Posterior cingulate gyrus (tissue), 11 donors: ENCODE data around the gene PITPNM1.
A peak's percentile ranks its signal among the peaks of the same experiment; 100 is the strongest.

Source experiments
- DNase-seq, 10 donors: peaks; one replicate each; pipeline versions ENCODE4 v3.0.0 to v3.0.0-alpha.2; 2020 to 2021; ENCODE audit warnings: mixed read lengths in 3 of 10
- intact Hi-C: fragments of 100-400 bp; cut with DNase I; formaldehyde crosslinking; loops from one replicate; pipeline ENCODE4 v1.15.1; 2023

PITPNM1 gene

GRCh38 chr11:67505605-67506396 is 638 bp upstream of the PITPNM1 start:
- intact Hi-C loops: loop anchor here (1.0 to 10.0 kb wide), 4 partner anchors 38 to 154 kb away; partner anchors contain the start of genes CORO1B, POLD4, PPP1CA and TBC1D10C
- DNase-seq: peak; percentile 66 to 97 (median 82)

- peak in 3 of 10 donors; percentile 76 to 87 (median 82) for DNase-seq
- intact Hi-C loops: loop anchor here (10.0 kb wide), 1 partner anchor 59 kb away; the partner anchor contains the start of gene CORO1B
Measured at GRCh38 chr11:67504005-67504949, 886 bp downstream of the PITPNM1 start.

- intact Hi-C loops: loop anchor here (10.0 kb wide), 1 partner anchor 59 kb away; the partner anchor contains the start of gene CORO1B
- peak in 1 of 10 donors; percentile 69 for DNase-seq
Measured at GRCh38 chr11:67503119-67504004, 1.8 kb downstream of the PITPNM1 start.

- peak in 1 of 10 donors; percentile 50 for DNase-seq
- intact Hi-C loops: loop anchor here (10.0 kb wide), 1 partner anchor 58 kb away; the partner anchor contains the start of gene CORO1B
Measured at GRCh38 chr11:67502328-67502979, 2.7 kb downstream of the PITPNM1 start.

- DNase-seq: peak in 2 of 10 donors; percentile 51 to 64
- intact Hi-C loops: loop anchor here (10.0 kb wide), 1 partner anchor 57 kb away; the partner anchor contains the start of gene CORO1B
Measured at GRCh38 chr11:67501854-67502253, 3.3 kb downstream of the PITPNM1 start.

GRCh38 chr11:67500831-67501715 is 4.1 kb downstream of the PITPNM1 start:
- DNase-seq: no peak
- intact Hi-C loops: loop anchor here (10.0 kb wide), 1 partner anchor 56 kb away; the partner anchor contains the start of gene CORO1B

GRCh38 chr11:67500484-67500821 is 4.7 kb downstream of the PITPNM1 start:
- intact Hi-C loops: loop anchor here (10.0 kb wide), 1 partner anchor 56 kb away; the partner anchor contains the start of gene CORO1B
- no peak for DNase-seq

GRCh38 chr11:67499808-67500483 is 5.2 kb downstream of the PITPNM1 start:
- intact Hi-C loops: loop anchor here (2.0 to 10.0 kb wide), 2 partner anchors 15 to 55 kb away; partner anchors contain the start of gene CORO1B
- peak in 1 of 10 donors; percentile 57 for DNase-seq

GRCh38 chr11:67498544-67498972 is 6.6 kb downstream of the PITPNM1 start:
- DNase-seq: peak in 1 of 10 donors; percentile 65
- intact Hi-C loops: loop anchor here (2.0 kb wide), 1 partner anchor 14 kb away; no protein-coding TSS in a partner anchor

- no peak for DNase-seq
- intact Hi-C loops: loop anchor here (2.0 kb wide), 1 partner anchor 13 kb away; no protein-coding TSS in a partner anchor
Measured at GRCh38 chr11:67497656-67498291, 7.4 kb downstream of the PITPNM1 start.

GRCh38 chr11:67496113-67496512 is 9.1 kb downstream of the PITPNM1 start:
- peak in 1 of 10 donors; percentile 35 for DNase-seq
- intact Hi-C loops: no loop called here

- intact Hi-C loops: no loop called here
- peak in 1 of 10 donors; percentile 43 for DNase-seq
Measured at GRCh38 chr11:67495234-67496005, 9.7 kb downstream of the PITPNM1 start.

- peak in 1 of 10 donors; percentile 73 for DNase-seq
- intact Hi-C loops: no loop called here
Measured at GRCh38 chr11:67494371-67495233, 10.6 kb downstream of the PITPNM1 start.

- DNase-seq: peak in 2 of 10 donors; percentile 66 to 74
- intact Hi-C loops: no loop called here
Measured at GRCh38 chr11:67493548-67494370, 11.4 kb downstream of the PITPNM1 start.
